K562 (cell line): ENCODE data around the gene CAPZA3. TPM values are rescaled to one million over a fixed set of nuclear protein-coding genes. Genes with fewer than 3 reads are reported as not detected.

Experiments
- ATAC-seq: fragments of 200-7000 bp; cut with Tn5 transposase; 3 replicates; pipeline ENCODE4 v1.9.1; 2020; ENCODE audit warnings: moderate library complexity
- BruUV-seq: library from RNA; stranded (reverse); fragments of 400-500 nt; replicated peaks from 2 replicates; lab custom pipeline; 2021; lab: Mats Ljungman, UMichigan
- CTCF ChIA-PET: fragments of 300-600 bp; formaldehyde crosslinking; extraction: SDS; loops from one replicate; lab custom pipeline; 2021; ENCODE audit warnings: low intra/inter-chr PET ratio; lab: Yijun Ruan, JAX
- POLR2A ChIA-PET: fragments of 300-600, 350-650 bp; sonication (Branson Sonifier 250); formaldehyde crosslinking; extraction: SDS; loops from one replicate; lab custom pipeline; 2021; ENCODE audit warnings: antibody characterized with exemption, inconsistent platforms; lab: Yijun Ruan, JAX
- DNase-seq, 4 experiments: peaks; one replicate each; pipeline versions ENCODE4 v3.0.0 to v3.0.0-alpha.2; 2011 to 2018; ENCODE audit warnings: low spot score in 3 of 4, mixed read lengths in 3 of 4; ENCODE audit errors: extremely low read depth in 1 of 4
- FAIRE-seq: peaks from 2 replicates; lab custom pipeline; 2011; peaks lifted over from hg19 to GRCh38; lab: Jason Lieb, UNC
- H2AFZ ChIP-seq: 2 replicates; pipeline ENCODE4 v1.6.0; 2011; ENCODE audit warnings: low read depth, low read length, control low read depth, inconsistent platforms
- H3K27ac ChIP-seq: fragments of 200-600 bp; 3 replicates; pipeline ENCODE4 v1.8.0; 2011; ENCODE audit warnings: low read depth, mild to moderate bottlenecking, control low read depth, inconsistent platforms, low read length, moderate library complexity, mixed read lengths; ENCODE audit errors: extremely low read depth
- H3K27me3 ChIP-seq, 2 experiments: fragments of 300-600 bp in 1 of 2; 2 replicates in 1 of 2; 3 replicates in 1 of 2; pipeline versions ENCODE4 v1.6.0 to v1.8.0; 2011; ENCODE audit warnings: inconsistent platforms in 2 of 2, low read length in 2 of 2, mild to moderate bottlenecking in 1 of 2, mixed read lengths in 1 of 2, moderate library complexity in 1 of 2; ENCODE audit not compliant: control insufficient read depth in 2 of 2, insufficient read depth in 2 of 2
- H3K36me3 ChIP-seq: fragments of 300-600 bp; 3 replicates; pipeline ENCODE4 v1.8.0; 2011; ENCODE audit warnings: mild to moderate bottlenecking, low read length, inconsistent platforms; ENCODE audit not compliant: control insufficient read depth, insufficient read depth
- H3K4me1 ChIP-seq, 2 experiments: fragments of 200-600 bp in 1 of 2; replicated peaks in 1 of 2; 2 replicates in 1 of 2; 3 replicates in 1 of 2; pipeline versions ENCODE4 v1.5.1 to v1.8.0; 2011; ENCODE audit warnings: inconsistent platforms in 2 of 2, low read length in 2 of 2, mild to moderate bottlenecking in 1 of 2, mixed read lengths in 1 of 2, moderate library complexity in 1 of 2; ENCODE audit not compliant: control insufficient read depth in 2 of 2, insufficient read depth in 2 of 2
- H3K4me2 ChIP-seq: 2 replicates; pipeline ENCODE4 v1.6.1; 2011; ENCODE audit warnings: low read length, control low read depth, inconsistent platforms, mixed read lengths; ENCODE audit not compliant: insufficient read depth
- H3K4me3 ChIP-seq: fragments of 200-600 bp; sonication (generic), shearing (Covaris generic); 2 replicates; pipeline ENCODE4 v1.5.1; 2016; ENCODE audit warnings: control low read depth, inconsistent platforms
- H3K79me2 ChIP-seq: fragments of 200-600 bp; 3 replicates; pipeline ENCODE4 v1.8.0; 2011; ENCODE audit warnings: low read length, inconsistent platforms; ENCODE audit not compliant: control insufficient read depth, insufficient read depth
- H3K9ac ChIP-seq, 2 experiments: 2 replicates each; pipeline versions ENCODE4 v1.6.0 to v1.6.1; 2011; ENCODE audit warnings: low read depth in 2 of 2, low read length in 2 of 2, control low read depth in 1 of 2, inconsistent platforms in 1 of 2, mild to moderate bottlenecking in 1 of 2, mixed read lengths in 1 of 2; ENCODE audit not compliant: insufficient read depth in 1 of 2
- H3K9me1 ChIP-seq: one replicate; pipeline ENCODE4 v1.6.0; 2011; ENCODE audit warnings: inconsistent platforms, mild to moderate bottlenecking, low read length, moderate library complexity; ENCODE audit not compliant: control insufficient read depth, insufficient read depth
- H3K9me3 ChIP-seq: replicated peaks from 2 replicates; pipeline ENCODE4 v1.5.1; 2011; ENCODE audit warnings: low read depth, low read length, inconsistent platforms; ENCODE audit not compliant: control insufficient read depth, insufficient read depth
- H4K20me1 ChIP-seq: replicated peaks from 2 replicates; pipeline ENCODE4 v1.6.1; 2011; ENCODE audit warnings: low read length, inconsistent platforms, mixed read lengths; ENCODE audit not compliant: control insufficient read depth, insufficient read depth
- BRD9 ChIP-seq: fragments of 450-650 bp; IDR thresholded peaks from 2 replicates; pipeline ENCODE4 v1.6.1; 2018; ENCODE audit warnings: low read depth; ENCODE audit not compliant: partially characterized antibody
- EP300 ChIP-seq: IDR thresholded peaks from 2 replicates; pipeline ENCODE4 v1.6.1; 2012; ENCODE audit warnings: low read length, improper control_type of control experiment
- RB1 ChIP-seq: fragments of 450-650 bp; IDR thresholded peaks from 2 replicates; pipeline ENCODE4 v1.6.1; 2017; ENCODE audit warnings: low read depth, mild to moderate bottlenecking
- RBM15 ChIP-seq: fragments of 200-400 bp; formaldehyde crosslinking; IDR thresholded peaks from 2 replicates; pipeline ENCODE4 v1.6.1; 2018; ENCODE audit warnings: mild to moderate bottlenecking, low read length, moderate library complexity; ENCODE audit not compliant: insufficient read depth
- ZEB2 ChIP-seq: fragments of 450-650 bp; IDR thresholded peaks from 2 replicates; pipeline ENCODE4 v1.6.1; 2016
- ZNF347 ChIP-seq: fragments of 450-650 bp; formaldehyde crosslinking; IDR thresholded peaks from 2 replicates; pipeline ENCODE4 v1.4.0; 2020; ENCODE audit warnings: low read depth, mild to moderate bottlenecking, moderate library complexity
- ZZZ3 ChIP-seq: fragments of 450-650 bp; IDR thresholded peaks from 2 replicates; pipeline ENCODE4 v1.6.1; 2016; ENCODE audit warnings: antibody characterized with exemption, mild to moderate bottlenecking, moderate library complexity
- WGBS: fragments of 100-300 bp; shearing (Covaris generic); methylation state at CpG from one replicate; pipeline ENCODE4 v1.1.6; 2016; ENCODE audit warnings: low coverage, mixed read lengths; ENCODE audit not compliant: insufficient coverage; ENCODE audit errors: missing lambda C conversion rate; 5-methylcytosine and 5-hydroxymethylcytosine counted together
- in situ Hi-C: fragments of 300-500 bp; cut with MboI; formaldehyde crosslinking; loops from 4 replicates; pipeline ENCODE4 v1.15.0; 2018; ENCODE audit warnings: inconsistent platforms, mixed read lengths
- intact Hi-C: fragments of 100-400 bp; cut with micrococcal nuclease; formaldehyde crosslinking; loops from 2 replicates; pipeline ENCODE4 v1.14.2; 2022
- polyA plus RNA-seq, 8 experiments: library from polyadenylated mRNA; depleted of rRNA in 4 of 8; stranded (reverse) in 5 of 8; unstranded in 3 of 8; fragments of >200 nt; fragmentation: Nextera tagmentation in 2 of 8; fragmentation: Illumina TruSeq in 1 of 8; extraction: Ambion mirVana in 2 of 8; extraction: Trizol in 1 of 8; gene quantifications; 2 replicates each; pipeline versions ENCODE4 v1.2.1 to v1.2.3, GENCODE V29; 2011 to 2014; ENCODE audit warnings: inconsistent platforms in 1 of 8, missing spikeins in 1 of 8
- total RNA-seq, 7 experiments: library from RNA; depleted of rRNA in 6 of 7; stranded (reverse); fragments of >200 nt in 6 of 7; fragmentation: Illumina TruSeq in 2 of 7; extraction: Trizol in 2 of 7; gene quantifications; 2 replicates each; pipeline versions ENCODE4 v1.2.1 to v1.2.3, GENCODE V29; 2011 to 2021; ENCODE audit warnings: low replicate concordance in 1 of 7
- TF ChIP-seq, protein P1 (sequence below): fragments of 450-650 bp; conservative IDR thresholded peaks from 2 replicates; pipeline ENCODE4 v1.6.1; 2016; ENCODE audit warnings: missing genetic modification characterization, low read depth, mild to moderate bottlenecking, control low read depth, missing compliant biosample characterization

The CAPZA3 gene
- total and polyA plus RNA-seq, 9 of the 15 experiments (the other 6 are each of a cell fraction or from before 2014, with no cell fraction given) = not detected

DNA sequence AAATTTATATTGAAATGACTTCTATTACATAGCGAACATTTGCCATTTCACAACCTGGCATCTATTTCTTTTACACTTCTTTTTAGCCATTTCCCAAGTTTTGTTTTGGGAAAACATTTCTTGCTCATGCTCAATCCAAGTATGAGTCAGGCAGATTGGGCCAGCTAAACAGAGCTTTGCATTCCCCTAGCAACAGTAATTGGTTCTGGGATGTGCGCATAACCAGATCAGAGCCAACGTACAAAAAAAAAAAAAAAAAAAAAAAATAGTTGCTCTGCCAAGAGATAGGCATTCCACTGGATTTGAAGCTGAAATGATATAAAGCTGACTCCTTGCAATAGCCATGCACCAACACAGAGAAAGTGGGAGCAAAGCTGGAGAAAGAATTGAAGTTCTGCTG lies 37.6 kb upstream of the CAPZA3 start:
- ATAC-seq = no peak
- in situ Hi-C loops (no loop called here), intact Hi-C loops (no loop called here)
- no peaks in the 10 kb centered on the region for H3K27me3 ChIP-seq
- FAIRE-seq = no peak
- H3K4me1 ChIP-seq = no peaks in the 10 kb centered on the region
- H2AFZ ChIP-seq = no peak overlapping the region
- H4K20me1 ChIP-seq = no peaks in the 10 kb centered on the region
- 70% methylated on average over 2 of the region's 3 CpGs for WGBS
- no peaks in the 10 kb centered on the region for H3K9me1 ChIP-seq
- TF ChIP-seq ZEB2 = no peak
- TF ChIP-seq ZNF347 = no peak
- H3K4me2 ChIP-seq = no peak overlapping the region
- H3K9me3 ChIP-seq = no peaks in the 10 kb centered on the region
- POLR2A ChIA-PET = no interaction called here
- no peak overlapping the region for H3K27ac ChIP-seq
- H3K4me3 ChIP-seq = no peak overlapping the region
- no TSS peak for BruUV-seq
- CTCF ChIA-PET = no interaction called here
- no peaks in the 10 kb centered on the region for H3K79me2 ChIP-seq
- H3K36me3 ChIP-seq = no peaks in the 10 kb centered on the region
- no peak for DNase-seq
- H3K9ac ChIP-seq = no peak overlapping the region

DNA sequence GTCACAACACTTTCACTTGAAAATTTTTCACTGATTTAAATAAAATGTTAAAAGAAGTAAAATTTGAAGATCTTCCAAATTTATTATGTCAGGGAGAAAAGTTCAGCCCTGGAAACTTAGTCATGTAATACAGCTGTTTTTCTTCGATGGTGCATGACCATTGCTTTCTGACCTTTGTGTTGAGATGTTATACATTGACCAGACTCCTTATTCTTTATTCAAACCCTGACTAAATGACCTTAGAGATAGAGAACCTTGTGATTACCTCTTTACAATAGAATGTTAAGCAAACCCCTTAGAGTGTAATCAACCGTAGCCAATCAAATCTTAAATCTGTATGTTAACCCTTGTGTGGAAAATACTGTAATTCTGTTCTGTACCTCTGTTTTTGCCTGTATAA lies 34.6 kb upstream of the CAPZA3 start:
- in situ Hi-C loops = no loop called here
- H3K4me3 ChIP-seq = no peak overlapping the region
- no peak for DNase-seq
- intact Hi-C loops = no loop called here
- TF ChIP-seq BRD9 = no peak
- TF ChIP-seq, protein P1, sequence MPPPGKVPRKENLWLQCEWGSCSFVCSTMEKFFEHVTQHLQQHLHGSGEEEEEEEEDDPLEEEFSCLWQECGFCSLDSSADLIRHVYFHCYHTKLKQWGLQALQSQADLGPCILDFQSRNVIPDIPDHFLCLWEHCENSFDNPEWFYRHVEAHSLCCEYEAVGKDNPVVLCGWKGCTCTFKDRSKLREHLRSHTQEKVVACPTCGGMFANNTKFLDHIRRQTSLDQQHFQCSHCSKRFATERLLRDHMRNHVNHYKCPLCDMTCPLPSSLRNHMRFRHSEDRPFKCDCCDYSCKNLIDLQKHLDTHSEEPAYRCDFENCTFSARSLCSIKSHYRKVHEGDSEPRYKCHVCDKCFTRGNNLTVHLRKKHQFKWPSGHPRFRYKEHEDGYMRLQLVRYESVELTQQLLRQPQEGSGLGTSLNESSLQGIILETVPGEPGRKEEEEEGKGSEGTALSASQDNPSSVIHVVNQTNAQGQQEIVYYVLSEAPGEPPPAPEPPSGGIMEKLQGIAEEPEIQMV (tag) = no peak
- no peak for TF ChIP-seq EP300
- no peak for TF ChIP-seq RBM15
- TF ChIP-seq ZZZ3 = no peak
- TF ChIP-seq RB1 = no peak
- CTCF ChIA-PET = no interaction called here
- no peaks in the 10 kb centered on the region for H3K79me2 ChIP-seq
- FAIRE-seq = no peak
- no peak for ATAC-seq
- POLR2A ChIA-PET = no interaction called here
- 48% methylated on average over 2 of the region's 2 CpGs for WGBS
- no peak overlapping the region for H3K9ac ChIP-seq
- H3K4me2 ChIP-seq = no peak overlapping the region
- no peaks in the 10 kb centered on the region for H3K4me1 ChIP-seq
- H3K36me3 ChIP-seq = no peaks in the 10 kb centered on the region
- no peaks in the 10 kb centered on the region for H3K9me1 ChIP-seq
- no peaks in the 10 kb centered on the region for H3K27me3 ChIP-seq
- H3K9me3 ChIP-seq = no peaks in the 10 kb centered on the region; the same call in 1 of the 2 replicates
- H3K27ac ChIP-seq = no peak overlapping the region
- H4K20me1 ChIP-seq = no peaks in the 10 kb centered on the region
- H2AFZ ChIP-seq = no peak overlapping the region
- BruUV-seq = no TSS peak
